NCI-H526 treated with DMSO at 0.1 percent for 48 hours (cell line): ENCODE results near the gene MTHFS.
A peak's percentile ranks its signal among the peaks of the same experiment; 100 is the strongest.
"Not testable (repeated sequence)": the region's sequence is repeated elsewhere in the genome, so short reads cannot be mapped to it uniquely, and the experiment has no call there.

Experiments used
- DNase-seq: peaks from one replicate; lab custom pipeline; 2025; lab: John Stamatoyannopoulos, UW

MTHFS gene

DNA sequence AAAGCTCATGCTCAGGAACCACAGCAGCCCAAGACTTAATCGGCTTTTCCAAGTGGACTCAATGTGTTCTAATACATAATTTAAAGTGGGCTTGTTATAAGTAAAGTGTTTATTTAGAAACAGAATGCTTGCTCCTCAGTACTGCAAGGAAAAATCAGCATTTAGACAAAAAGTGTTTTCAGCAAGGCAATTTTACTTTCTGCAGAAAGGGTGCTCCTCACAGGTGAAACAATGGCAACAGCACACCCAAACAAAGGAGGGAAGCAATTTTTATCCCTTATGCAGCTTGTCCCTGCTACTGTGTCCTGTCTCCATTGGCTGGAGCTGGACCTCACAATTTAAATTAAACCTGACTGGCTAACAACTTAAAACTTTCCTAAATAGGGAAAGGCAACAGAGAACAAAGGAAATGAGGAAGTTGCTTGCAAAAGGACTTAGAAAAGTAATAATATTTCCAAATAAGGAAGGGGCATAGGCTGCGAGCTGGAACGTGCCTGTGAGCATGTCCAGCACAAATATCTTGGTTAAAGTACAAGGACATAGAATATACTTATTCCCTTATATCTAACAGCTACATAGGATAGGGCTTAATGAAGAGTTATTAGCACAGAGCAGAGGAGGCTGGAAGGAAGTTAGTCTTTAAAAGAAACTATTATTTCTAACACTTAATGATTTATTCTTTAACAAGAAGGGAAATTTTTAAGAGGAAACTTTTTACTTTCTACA, 19.1 kb upstream of the MTHFS start:
- not testable (repeated sequence) for DNase-seq

DNA sequence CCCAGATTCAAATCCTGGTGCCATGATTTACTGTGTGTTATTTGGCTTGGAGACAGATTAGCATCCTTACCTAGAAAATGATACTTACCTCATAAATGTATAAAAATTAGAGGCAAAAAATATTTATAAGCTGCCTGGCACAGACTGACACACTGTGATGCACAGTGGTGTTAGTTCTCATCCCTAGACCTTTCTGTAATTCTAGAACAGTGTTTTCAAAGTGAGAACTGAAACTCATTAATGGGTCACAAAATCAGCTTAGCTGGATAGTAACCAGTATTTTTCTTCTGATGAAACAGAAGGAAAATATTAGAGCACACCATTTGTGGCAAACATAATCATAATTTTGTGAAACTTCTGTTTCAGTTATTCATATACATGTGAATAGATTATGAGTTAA, 17.9 kb upstream of the MTHFS start:
- no peak for DNase-seq

GRCh38 chr15:79909556-79910335, 12.9 kb upstream of the MTHFS start:
- not testable (repeated sequence) for DNase-seq

- no peak for DNase-seq
Observed at GRCh38 chr15:79904271-79904670, 7.5 kb upstream of the MTHFS start.

DNA sequence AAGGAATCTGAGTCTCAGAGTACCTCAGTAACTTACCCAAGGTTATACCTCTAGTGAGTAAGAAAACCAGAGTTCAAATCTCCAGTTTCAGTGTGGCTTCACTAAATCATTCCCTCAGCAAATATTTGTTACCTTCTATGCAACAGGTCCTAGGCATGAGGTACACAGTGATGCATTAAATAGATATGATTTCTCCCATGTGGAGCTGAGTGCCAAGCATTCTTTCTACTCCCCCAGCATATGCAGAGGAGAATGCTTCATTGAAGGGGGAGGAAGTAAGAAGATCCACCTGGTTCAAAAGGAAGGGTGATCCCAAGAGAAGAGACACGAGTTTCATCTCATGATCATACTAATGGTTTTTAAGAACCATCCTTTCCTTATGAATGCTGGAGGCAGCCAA, 6.8 kb upstream of the MTHFS start:
- DNase-seq = no peak

- no peak for DNase-seq
Observed at GRCh38 chr15:79903144-79903543, 6.3 kb upstream of the MTHFS start.

DNA sequence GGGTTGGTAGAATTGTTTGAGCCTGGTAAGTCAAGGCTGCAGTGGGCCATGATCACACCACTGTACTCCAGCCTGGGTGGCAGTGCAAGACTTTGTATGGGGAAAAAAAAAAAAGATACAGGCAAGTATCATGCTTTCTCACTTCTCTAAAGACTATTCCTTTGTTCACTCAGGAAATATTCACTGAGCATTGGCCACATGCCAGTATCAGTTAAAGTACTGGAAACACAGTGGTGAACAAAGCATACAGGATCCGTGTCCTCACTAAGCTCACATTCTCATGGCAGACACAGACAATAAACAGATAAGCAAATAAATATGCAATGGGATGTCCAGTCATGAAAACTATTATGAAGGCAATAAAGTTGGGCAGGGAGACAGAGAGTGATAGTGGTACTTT, 5.1 kb upstream of the MTHFS start:
- no peak for DNase-seq

- DNase-seq = not testable (repeated sequence)
Observed at GRCh38 chr15:79900818-79901378, 4.1 kb upstream of the MTHFS start.

DNA sequence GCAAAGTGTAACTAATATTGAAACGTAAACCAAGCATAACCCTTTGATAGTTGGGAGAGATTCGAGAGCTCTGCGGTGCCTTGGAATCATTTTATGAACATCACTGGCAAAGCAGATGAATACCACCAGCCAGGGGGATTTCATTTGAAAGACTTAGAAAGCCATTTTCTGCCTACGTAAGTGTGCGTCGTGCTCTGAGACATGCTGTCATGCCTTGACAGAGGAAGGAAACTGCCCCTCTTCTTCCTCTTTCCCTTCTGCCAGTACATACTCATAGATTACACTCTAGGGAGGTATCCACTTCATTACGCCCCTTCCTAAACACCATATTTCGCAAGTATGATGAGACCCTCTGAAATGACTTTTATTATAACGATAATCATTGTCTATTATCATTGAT, 3.3 kb upstream of the MTHFS start:
- DNase-seq = no peak

- DNase-seq = not testable (repeated sequence)
Observed at GRCh38 chr15:79898786-79899185, 2.0 kb upstream of the MTHFS start.

DNA sequence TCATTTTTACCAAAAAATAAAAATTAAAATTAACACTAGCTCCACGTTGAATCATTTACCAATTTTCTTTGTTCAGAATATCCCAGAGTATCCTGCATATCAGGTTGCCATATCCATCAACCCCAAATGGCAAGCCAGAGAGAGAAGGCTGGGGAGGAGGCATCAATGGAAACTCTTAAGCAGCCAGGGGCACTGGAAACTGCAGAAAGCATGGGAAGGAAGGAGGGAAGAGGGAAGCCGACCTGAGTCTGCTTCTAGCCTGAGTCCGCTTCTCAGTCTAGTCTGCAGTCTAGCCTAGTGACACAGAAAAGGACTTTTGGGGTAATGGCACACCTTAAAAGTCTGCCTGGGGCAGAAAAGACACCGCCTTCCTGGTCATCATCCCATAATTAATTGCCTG, 1.6 kb upstream of the MTHFS start:
- DNase-seq = peak; percentile 32

- no peak for DNase-seq
Observed at GRCh38 chr15:79897701-79898113, 893 bp upstream of the MTHFS start.

- DNase-seq = peak; percentile 12
Observed at GRCh38 chr15:79897380-79897678, 515 bp upstream of the MTHFS start.

GRCh38 chr15:79896131-79896633, 632 bp downstream of the MTHFS start:
- peak; percentile 78 for DNase-seq

DNA sequence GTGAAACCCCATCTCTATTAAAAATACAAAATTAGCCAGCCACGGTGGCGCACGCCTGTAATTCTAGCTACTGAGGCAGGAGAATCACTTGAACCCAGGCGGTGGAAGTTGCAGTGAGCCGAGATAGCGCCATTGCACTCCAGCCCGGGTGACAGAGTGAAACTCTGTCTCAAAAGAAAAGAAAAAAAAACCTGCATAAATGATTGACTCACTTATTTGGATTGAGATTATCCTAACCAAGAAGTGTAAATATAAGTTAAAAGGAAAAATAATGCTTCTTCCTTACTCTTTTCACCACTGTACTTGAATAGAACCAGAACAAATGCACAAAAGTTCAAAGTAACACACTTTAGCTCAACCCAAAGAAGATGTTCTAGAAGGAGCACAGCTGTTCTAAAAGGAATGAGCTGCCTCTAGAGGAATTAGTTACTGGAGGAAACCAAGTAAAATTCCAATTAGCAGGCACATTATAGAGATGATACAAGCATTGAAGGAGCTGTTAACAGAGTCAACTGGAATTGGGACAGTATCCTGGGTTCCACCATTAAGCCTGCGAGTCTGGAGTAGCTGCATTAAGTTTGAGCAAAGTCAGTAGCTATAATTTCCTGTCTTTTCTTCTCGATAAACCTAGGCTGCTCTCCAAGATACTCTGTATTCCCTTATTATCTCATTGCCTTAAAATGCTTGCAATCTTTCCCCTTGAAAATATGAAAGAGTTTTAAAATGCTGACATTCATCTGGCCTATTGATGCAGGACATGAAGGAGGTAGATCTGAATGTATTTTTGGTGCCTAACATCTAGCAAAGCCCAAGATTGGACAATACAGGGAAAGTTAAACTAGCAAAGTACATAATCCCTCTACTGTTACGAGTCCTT, 9.5 kb downstream of the MTHFS start:
- DNase-seq = no peak

DNA sequence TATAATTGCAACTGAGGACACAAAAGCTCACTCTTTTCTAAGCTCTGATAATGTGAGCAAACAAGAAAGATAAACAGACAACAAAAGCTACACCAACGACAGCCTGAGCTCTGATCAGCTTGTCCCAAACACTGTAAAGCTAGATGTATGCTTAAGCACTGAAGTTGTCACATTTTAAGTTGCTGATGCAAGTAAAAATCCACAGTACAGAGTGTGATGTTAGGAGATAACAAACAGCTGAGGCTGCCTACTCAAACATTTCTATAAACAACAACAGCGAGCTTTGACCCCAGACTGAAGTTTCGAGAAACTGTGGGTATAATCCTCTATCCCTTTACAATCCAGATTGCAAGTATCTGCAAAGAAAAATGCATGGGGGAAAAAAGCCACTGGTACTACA, 10.7 kb downstream of the MTHFS start:
- no peak for DNase-seq

GRCh38 chr15:79884204-79884596, 12.6 kb downstream of the MTHFS start:
- no peak for DNase-seq

- DNase-seq = no peak
Observed at GRCh38 chr15:79883579-79884203, 13.1 kb downstream of the MTHFS start.

DNA sequence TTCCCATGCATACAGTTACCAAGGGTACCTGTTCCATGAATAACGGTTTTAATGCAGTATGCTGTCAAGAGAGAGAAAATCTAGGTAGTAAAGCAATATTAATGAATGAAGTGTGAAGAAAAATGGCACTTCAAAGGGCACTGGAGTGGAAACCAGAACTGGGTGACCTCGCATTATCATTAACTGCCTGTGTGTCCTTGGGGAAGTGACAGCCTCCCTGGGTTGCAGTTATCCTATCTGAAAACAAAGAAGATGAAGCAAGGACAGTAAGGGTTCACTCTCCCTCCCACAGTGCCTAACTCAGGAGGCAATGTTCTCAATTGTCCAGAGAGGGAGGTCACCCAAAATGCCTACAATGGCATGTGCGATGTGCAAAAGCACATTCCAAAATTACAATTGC, 15.1 kb downstream of the MTHFS start:
- no peak for DNase-seq

- no peak for DNase-seq
Observed at GRCh38 chr15:79881254-79881653, 15.6 kb downstream of the MTHFS start.

- no peak for DNase-seq
Observed at GRCh38 chr15:79878078-79878705, 18.6 kb downstream of the MTHFS start.
